ENCODE results near the gene PIP4K2A. TPM values are rescaled to one million over a fixed set of nuclear protein-coding genes. Genes with fewer than 3 reads are reported as not detected.
"Not testable (repeated sequence)": the region's sequence is repeated elsewhere in the genome, so short reads cannot be mapped to it uniquely, and the experiment has no call there.

Gene PIP4K2A
- total RNA-seq, 1 experiment from 2014 or later, result 17.4 TPM

DNA sequence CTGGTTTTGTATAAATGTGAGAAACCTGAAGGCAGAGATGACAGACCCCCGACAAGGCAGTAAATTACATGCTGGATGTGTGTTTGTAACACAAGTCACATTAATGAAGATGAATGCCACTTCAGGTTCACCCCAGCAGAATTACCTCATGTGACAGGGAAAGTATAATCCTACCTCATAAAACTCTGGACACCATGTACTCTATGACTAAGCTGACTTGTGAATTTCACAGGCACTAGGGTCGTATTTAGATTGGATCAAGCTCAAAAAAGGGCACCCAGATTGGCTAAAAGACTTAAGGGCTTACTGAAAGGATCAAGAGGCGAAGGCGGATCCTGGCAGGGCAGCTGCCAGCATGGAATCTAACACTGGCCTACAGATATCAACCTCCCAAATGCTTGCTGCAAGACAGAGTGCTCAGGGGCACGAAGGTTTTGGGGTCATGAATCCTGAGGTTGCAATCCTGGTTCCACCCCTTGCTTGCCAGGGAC lies 161.4 kb downstream of the PIP4K2A start:
- H3K4me3 ChIP-seq, result no peak overlapping the region
- H3K9me3 ChIP-seq, result no peaks in the 10 kb centered on the region
- no peaks in the 10 kb centered on the region for H3K27me3 ChIP-seq
- peak; percentile 68 for DNase-seq
- H3K36me3 ChIP-seq, result peaks cover 7% of the 10 kb centered on the region

- no peak for DNase-seq
- Histone ChIP-seq H3K36me3 (peaks cover 7% of the 10 kb centered on the region), H3K27me3 (no peaks in the 10 kb centered on the region)
Measured at GRCh38 chr10:22551681-22552365, 162.6 kb downstream of the PIP4K2A start.

GRCh38 chr10:22550732-22551131 lies 163.6 kb downstream of the PIP4K2A start:
- Histone ChIP-seq H3K36me3 (peaks cover 7% of the 10 kb centered on the region), H3K4me3 (no peak overlapping the region), H3K9me3 (no peaks in the 10 kb centered on the region), H3K27me3 (no peaks in the 10 kb centered on the region)
- peak; percentile 38 for DNase-seq

More at GRCh38 chr10:22551681-22552365, 162.6 kb downstream of the PIP4K2A start:
- Histone ChIP-seq H3K9me3 (no peaks in the 10 kb centered on the region), H3K4me3 (no peak overlapping the region)

GRCh38 chr10:22548344-22548743 lies 166.0 kb downstream of the PIP4K2A start:
- H3K9me3 ChIP-seq, result no peaks in the 10 kb centered on the region
- no peak for DNase-seq
- no peak overlapping the region for H3K4me3 ChIP-seq

DNA sequence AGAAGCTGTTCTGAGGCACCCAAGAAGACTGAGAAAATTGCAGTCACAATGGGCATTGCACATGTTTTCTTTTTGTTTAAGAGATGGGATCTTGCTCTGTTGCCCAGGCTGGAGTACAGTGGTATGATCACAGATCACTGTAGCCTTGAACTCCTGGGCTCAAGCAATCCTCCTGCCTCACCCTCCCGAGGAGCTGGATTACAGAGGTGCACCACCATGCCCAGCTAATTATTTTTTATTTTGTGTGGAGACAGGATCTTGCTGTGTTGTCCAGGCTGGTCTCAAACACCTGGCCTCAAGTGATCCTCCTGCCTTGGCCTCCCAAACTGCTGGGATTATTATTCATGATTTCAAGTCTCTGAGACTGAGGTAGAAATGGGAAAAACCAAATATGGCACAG lies 168.7 kb downstream of the PIP4K2A start:
- Histone ChIP-seq H3K9me3 (no peaks in the 10 kb centered on the region), H3K27me3 (no peaks in the 10 kb centered on the region), H3K36me3 (peaks cover 7% of the 10 kb centered on the region), H3K4me3 (no peak overlapping the region)
- DNase-seq, result no peak

More at GRCh38 chr10:22548344-22548743, 166.0 kb downstream of the PIP4K2A start:
- Histone ChIP-seq H3K27me3 (no peaks in the 10 kb centered on the region), H3K36me3 (peaks cover 7% of the 10 kb centered on the region)

- H3K36me3 ChIP-seq, result no peaks in the 10 kb centered on the region
- no peaks in the 10 kb centered on the region for H3K9me3 ChIP-seq
- H3K27me3 ChIP-seq, result no peaks in the 10 kb centered on the region
- no peak for DNase-seq
- no peak overlapping the region for H3K4me3 ChIP-seq
Measured at GRCh38 chr10:22544325-22545068, 169.9 kb downstream of the PIP4K2A start.

DNA sequence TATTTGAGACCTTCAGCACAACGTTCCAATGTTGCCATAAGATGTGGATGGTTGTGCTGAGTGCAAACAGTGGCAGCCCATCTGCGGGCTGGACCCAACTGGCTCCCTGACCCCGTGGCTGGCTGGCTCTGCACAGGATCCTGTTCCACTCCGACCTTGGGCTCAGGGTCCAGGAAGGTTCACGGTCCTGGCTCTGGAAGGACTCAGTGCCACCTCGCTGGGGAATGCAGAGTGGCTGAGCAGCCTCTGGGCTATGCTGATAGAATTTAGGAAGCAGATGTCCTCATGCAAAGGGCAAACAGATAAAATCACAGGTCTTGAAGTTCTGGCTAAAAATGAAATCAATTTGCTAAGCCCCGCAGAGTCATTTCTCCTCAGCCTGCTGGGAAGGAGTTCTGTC lies 171.6 kb downstream of the PIP4K2A start:
- H3K36me3 ChIP-seq, result no peaks in the 10 kb centered on the region
- H3K27me3 ChIP-seq, result no peaks in the 10 kb centered on the region
- DNase-seq, result no peak
- H3K4me3 ChIP-seq, result no peak overlapping the region
- H3K9me3 ChIP-seq, result no peaks in the 10 kb centered on the region

DNA sequence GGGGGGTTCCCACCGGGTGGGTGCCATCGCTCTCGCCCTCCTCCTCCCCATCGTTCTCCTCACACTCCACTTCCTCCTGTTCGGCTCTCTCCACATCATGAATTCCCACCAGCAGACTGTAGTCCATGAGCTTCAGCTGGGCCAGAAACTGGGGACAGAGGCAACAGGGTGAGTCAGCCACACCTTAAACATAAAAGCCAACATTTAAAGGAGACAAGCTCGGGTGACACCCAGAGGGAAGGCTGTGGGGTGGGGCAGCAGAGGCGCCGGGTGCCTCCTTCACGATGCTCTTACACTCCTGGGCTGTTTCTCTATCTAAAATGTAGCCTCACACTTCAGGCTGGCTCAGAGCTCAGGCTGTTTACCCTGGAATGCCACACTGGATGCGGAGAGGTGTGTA lies 172.5 kb downstream of the PIP4K2A start:
- Histone ChIP-seq H3K9me3 (no peaks in the 10 kb centered on the region), H3K27me3 (no peaks in the 10 kb centered on the region), H3K36me3 (no peaks in the 10 kb centered on the region), H3K4me3 (no peak overlapping the region)
- no peak for DNase-seq

- no peak overlapping the region for H3K4me3 ChIP-seq
- DNase-seq, result no peak
- no peaks in the 10 kb centered on the region for H3K9me3 ChIP-seq
- no peaks in the 10 kb centered on the region; the same call in 1 of the 2 replicates for H3K36me3 ChIP-seq
- no peaks in the 10 kb centered on the region for H3K27me3 ChIP-seq
Measured at GRCh38 chr10:22539579-22540298, 174.6 kb downstream of the PIP4K2A start.

DNA sequence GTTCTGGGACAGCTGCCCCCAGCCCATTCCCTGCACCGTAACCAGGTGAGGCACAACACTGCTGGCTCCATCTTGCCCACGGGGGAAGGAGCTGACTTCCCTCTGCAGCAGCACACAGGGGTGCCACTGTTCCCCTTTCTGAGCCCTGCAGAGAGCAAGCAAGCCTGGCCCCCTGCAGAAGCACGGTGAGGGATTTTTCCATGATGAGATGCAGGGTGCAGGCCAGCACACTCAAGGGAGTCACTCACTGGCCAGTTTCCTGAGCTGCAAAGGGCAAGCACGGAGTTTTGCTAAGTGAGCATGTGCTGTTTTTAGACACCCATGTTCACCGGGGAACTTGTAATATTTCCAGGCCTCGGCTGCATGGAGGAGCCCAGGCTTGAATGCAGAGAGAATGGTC lies 176.6 kb downstream of the PIP4K2A start:
- Histone ChIP-seq H3K4me3 (no peak overlapping the region), H3K9me3 (no peaks in the 10 kb centered on the region), H3K27me3 (no peaks in the 10 kb centered on the region), H3K36me3 (no peaks in the 10 kb centered on the region; the same call in 1 of the 2 replicates)
- DNase-seq, result no peak

GRCh38 chr10:22536620-22537019 lies 177.8 kb downstream of the PIP4K2A start:
- H3K4me3 ChIP-seq, result no peak overlapping the region
- H3K27me3 ChIP-seq, result no peaks in the 10 kb centered on the region
- no peaks in the 10 kb centered on the region; the same call in 1 of the 2 replicates for H3K36me3 ChIP-seq
- DNase-seq, result no peak
- H3K9me3 ChIP-seq, result no peaks in the 10 kb centered on the region

- DNase-seq, result no peak
- Histone ChIP-seq H3K4me3 (no peak overlapping the region), H3K36me3 (no peaks in the 10 kb centered on the region; the same call in 1 of the 2 replicates), H3K27me3 (no peaks in the 10 kb centered on the region), H3K9me3 (no peaks in the 10 kb centered on the region)
Measured at GRCh38 chr10:22534849-22535604, 179.4 kb downstream of the PIP4K2A start.

DNA sequence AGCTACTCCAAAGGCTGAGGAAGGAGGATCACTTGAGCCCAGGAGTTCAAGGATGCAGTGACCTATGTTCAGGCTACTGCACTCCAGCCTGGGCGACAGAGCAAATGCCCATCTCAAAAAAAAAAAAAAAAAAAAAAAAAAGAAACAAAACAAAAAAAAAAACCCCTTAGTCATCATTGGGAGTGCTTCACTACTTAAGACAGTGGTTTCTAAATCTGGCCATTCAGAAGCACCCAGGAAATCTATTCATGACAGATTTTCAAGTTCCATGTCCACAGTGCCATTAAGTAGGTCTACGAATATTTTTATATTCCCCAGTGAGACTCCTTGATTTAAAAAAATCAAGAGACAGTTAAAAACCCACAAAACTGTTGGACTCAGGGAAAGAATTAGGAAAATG lies 182.9 kb downstream of the PIP4K2A start:
- no peaks in the 10 kb centered on the region; the same call in 1 of the 2 replicates for H3K36me3 ChIP-seq
- peaks cover 6% of the 10 kb centered on the region for H3K9me3 ChIP-seq
- no peaks in the 10 kb centered on the region for H3K27me3 ChIP-seq
- no peak overlapping the region for H3K4me3 ChIP-seq
- no peak for DNase-seq

- Histone ChIP-seq H3K4me3 (no peak overlapping the region), H3K27me3 (no peaks in the 10 kb centered on the region), H3K9me3 (peaks cover 6% of the 10 kb centered on the region), H3K36me3 (no peaks in the 10 kb centered on the region; the same call in 1 of the 2 replicates)
- no peak for DNase-seq
Measured at GRCh38 chr10:22531008-22531407, 183.4 kb downstream of the PIP4K2A start.

DNA sequence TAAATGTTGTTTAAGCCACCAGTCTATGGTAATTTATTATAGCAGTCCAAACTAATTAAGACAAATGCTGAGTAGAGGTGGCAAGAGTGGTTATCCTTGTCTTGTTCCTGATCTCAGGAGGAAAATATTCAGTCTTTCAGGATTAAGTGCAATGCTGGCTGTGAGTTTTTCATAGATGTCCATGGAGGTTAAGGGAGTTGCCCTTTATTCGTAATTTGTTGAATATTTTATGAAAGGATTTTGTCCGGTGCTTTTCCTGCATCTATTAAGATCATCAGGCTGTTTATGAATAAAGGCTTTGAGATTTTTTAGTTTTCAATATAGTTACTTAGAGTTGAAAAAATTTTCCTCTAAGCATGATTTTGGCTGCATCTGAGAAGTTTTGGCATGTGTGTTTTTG lies 186.9 kb downstream of the PIP4K2A start:
- Histone ChIP-seq H3K9me3 (peaks cover 10% of the 10 kb centered on the region), H3K4me3 (no peak overlapping the region), H3K36me3 (no peaks in the 10 kb centered on the region), H3K27me3 (no peaks in the 10 kb centered on the region)
- DNase-seq, result no peak

DNA sequence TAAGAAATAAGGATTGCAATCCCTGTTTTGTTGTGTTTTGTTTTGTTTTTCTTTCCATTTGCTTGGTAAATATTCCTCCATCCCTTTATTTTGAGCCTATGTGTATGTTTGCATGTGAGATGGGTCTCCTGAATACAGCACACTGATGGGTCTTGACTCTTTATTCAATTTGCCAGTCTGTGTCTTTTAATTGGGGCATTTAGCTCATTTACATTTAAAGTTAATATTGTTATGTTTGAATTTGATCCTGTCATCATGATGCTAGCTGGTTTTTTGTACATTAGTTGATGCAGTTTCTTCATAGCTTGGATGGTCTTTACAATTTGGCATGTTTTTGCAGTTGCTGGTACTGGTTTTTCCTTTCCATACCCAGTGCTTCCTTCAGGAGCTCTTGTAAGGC lies 190.0 kb downstream of the PIP4K2A start:
- H3K27me3 ChIP-seq, H3K4me3 ChIP-seq, H3K36me3 ChIP-seq, DNase-seq: not testable (repeated sequence)
- peaks cover 10% of the 10 kb centered on the region for H3K9me3 ChIP-seq

Data from MG63 (cell line).